Lung (tissue), 12 donors: ENCODE data around the gene EXOC2. TPM values are rescaled to one million over a fixed set of nuclear protein-coding genes. Genes with fewer than 3 reads are reported as not detected.

ENCODE experiments used
- ATAC-seq: fragments of 200-7000 bp; cut with Tn5 transposase; one replicate; pipeline ENCODE4 v1.9.1; 2020; ENCODE audit warnings: moderate number of reproducible peaks; ENCODE audit not compliant: insufficient read depth, low FRiP score
- DNase-seq, 3 donors: peaks; one replicate each; pipeline ENCODE4 v3.0.0-alpha.2; 2013 to 2017
- H3K27ac ChIP-seq, 2 donors: one replicate each; pipeline ENCODE4 v1.5.1; 2013; ENCODE audit warnings: mild to moderate bottlenecking in 2 of 2, moderate library complexity in 2 of 2, control low read depth in 1 of 2, inconsistent platforms in 1 of 2, low read depth in 1 of 2, low read length in 1 of 2
- H3K27me3 ChIP-seq, 3 donors: one replicate each; pipeline ENCODE4 v1.5.1; 2013; ENCODE audit warnings: low read length in 2 of 3; ENCODE audit not compliant: control insufficient read depth in 3 of 3, insufficient read depth in 3 of 3
- H3K36me3 ChIP-seq, 4 donors: one replicate each; pipeline ENCODE4 v1.5.1; 2013; ENCODE audit warnings: low read length in 4 of 4, mild to moderate bottlenecking in 1 of 4, moderate library complexity in 1 of 4; ENCODE audit not compliant: control insufficient read depth in 4 of 4, insufficient read depth in 4 of 4
- H3K4me1 ChIP-seq, 5 donors: one replicate each; pipeline ENCODE4 v1.5.1; 2013; ENCODE audit warnings: low read length in 5 of 5, mild to moderate bottlenecking in 2 of 5, moderate library complexity in 1 of 5; ENCODE audit not compliant: control insufficient read depth in 5 of 5, insufficient read depth in 5 of 5
- H3K4me3 ChIP-seq: one replicate; pipeline ENCODE4 v1.5.1; 2013; ENCODE audit warnings: mild to moderate bottlenecking, control low read depth, moderate library complexity
- H3K9ac ChIP-seq, 2 donors: one replicate each; pipeline ENCODE4 v1.5.1; 2013; ENCODE audit warnings: low read length in 2 of 2, control low read depth in 1 of 2; ENCODE audit not compliant: insufficient read depth in 1 of 2
- H3K9me3 ChIP-seq, 4 donors: one replicate each; pipeline ENCODE4 v1.5.1; 2013; ENCODE audit warnings: low read length in 3 of 4, mild to moderate bottlenecking in 1 of 4, moderate library complexity in 1 of 4; ENCODE audit not compliant: control insufficient read depth in 4 of 4, insufficient read depth in 3 of 4
- CTCF ChIP-seq: IDR thresholded peaks from 2 replicates; pipeline ENCODE4 v1.5.1; 2012; ENCODE audit warnings: mild to moderate bottlenecking; ENCODE audit errors: control extremely low read depth, extremely low read depth
- WGBS, 2 donors: extraction: QIAGEN DNeasy Blood & Tissue Kit; methylation state at CpG; one replicate each; pipeline ENCODE4 v1.1.7; 2013; 5-methylcytosine and 5-hydroxymethylcytosine counted together
- polyA plus RNA-seq, 2 donors: library from polyadenylated mRNA; stranded (reverse); fragments of 200-250 nt; gene quantifications; one replicate each; pipeline ENCODE4 v1.2.1, GENCODE V29; 2013
- total RNA-seq, 2 donors: library from RNA; depleted of rRNA in 1 of 2; stranded (reverse); fragments of >200 nt in 1 of 2; gene quantifications; one replicate each; pipeline ENCODE4 v1.2.1, GENCODE V29; 2014 to 2021
- donor health status: control.
- donor health status: control.
- donor health status: Bipolar disorder and iron deficiency.
- donor health status: healthy.
- donor health status: DM: yes; HTN: yes; CAD: no.

EXOC2 gene
- total and polyA plus RNA-seq, 4 donors, result 6.3 to 33.0 (median 12.8) TPM

- Histone ChIP-seq H3K4me1 (peaks cover 0 to 5% (median 0%) of the 10 kb centered on the region in 5 donors), H3K27me3 (no peaks in the 10 kb centered on the region), H3K9me3 (no peaks in the 10 kb centered on the region), H3K9ac (no peak overlapping the region), H3K36me3 (peaks cover 0 to 4% (median 0%) of the 10 kb centered on the region in 4 donors), H3K27ac (no peak overlapping the region), H3K4me3 (no peak overlapping the region)
- ATAC-seq (no peak), DNase-seq (no peak)
- 84 to 85% methylated on average over 7 of the region's 7 CpGs for WGBS, 2 donors
- TF ChIP-seq CTCF, result no peak
Measured at GRCh38 chr6:502761-503160, 190.2 kb downstream of the EXOC2 start.

- no peak overlapping the region for H3K9ac ChIP-seq
- no peaks in the 10 kb centered on the region for H3K27me3 ChIP-seq
- DNase-seq (no peak), ATAC-seq (no peak)
- H3K4me1 ChIP-seq, result peaks cover 0 to 5% (median 0%) of the 10 kb centered on the region in 5 donors
- WGBS, 2 donors, result 77 to 82% methylated on average over 22 of the region's 22 CpGs
- peaks cover 0 to 4% (median 0%) of the 10 kb centered on the region in 4 donors for H3K36me3 ChIP-seq
- no peak overlapping the region for H3K4me3 ChIP-seq
- no peak overlapping the region for H3K27ac ChIP-seq
- H3K9me3 ChIP-seq, result no peaks in the 10 kb centered on the region
- TF ChIP-seq CTCF, result no peak
Measured at GRCh38 chr6:501891-502601, 190.9 kb downstream of the EXOC2 start.

GRCh38 chr6:499617-500016 lies 193.3 kb downstream of the EXOC2 start:
- ATAC-seq (no peak), DNase-seq (no peak)
- no peak overlapping the region for H3K9ac ChIP-seq
- peaks cover 0 to 14% (median 6%) of the 10 kb centered on the region in 4 donors for H3K36me3 ChIP-seq
- no peak for TF ChIP-seq CTCF
- H3K4me1 ChIP-seq, result peaks cover 0 to 5% (median 0%) of the 10 kb centered on the region in 5 donors
- no peaks in the 10 kb centered on the region for H3K27me3 ChIP-seq
- WGBS, 2 donors, result 77 to 78% methylated on average over 3 of the region's 3 CpGs
- no peak overlapping the region for H3K4me3 ChIP-seq
- no peaks in the 10 kb centered on the region for H3K9me3 ChIP-seq
- no peak overlapping the region for H3K27ac ChIP-seq
